HCT116 (cell line): Measurements from ENCODE around the gene NAALADL2.

Source experiments
- ELF1 ChIP-seq: IDR thresholded peaks from 2 replicates; pipeline ENCODE4 v1.6.1; 2012; ENCODE audit warnings: low read depth, borderline replicate concordance
- EZH2 ChIP-seq: fragments of 200-600 bp; sonication (generic); IDR thresholded peaks from 2 replicates; pipeline ENCODE4 v1.6.1; 2017; ENCODE audit warnings: antibody characterized with exemption, mixed run types
- EZH2phosphoT487 ChIP-seq: fragments of 200-600 bp; IDR thresholded peaks from 2 replicates; pipeline ENCODE4 v1.6.1; 2018; ENCODE audit warnings: antibody characterized with exemption, borderline replicate concordance
- JUND ChIP-seq: IDR thresholded peaks from 2 replicates; pipeline ENCODE4 v1.6.1; 2012
- MAX ChIP-seq: IDR thresholded peaks from 2 replicates; pipeline ENCODE4 v1.6.1; 2012
- POLR2A ChIP-seq: IDR thresholded peaks from 2 replicates; pipeline ENCODE4 v1.7.0; 2011; ENCODE audit warnings: borderline replicate concordance; ENCODE audit not compliant: insufficient read depth, insufficient read length; ENCODE audit errors: extremely low read depth
- POLR2AphosphoS5 ChIP-seq: IDR thresholded peaks from 2 replicates; pipeline ENCODE4 v1.6.1; 2011; ENCODE audit warnings: mild to moderate bottlenecking, low read depth, low read length, moderate library complexity
- RAD21 ChIP-seq: IDR thresholded peaks from 2 replicates; pipeline ENCODE4 v1.6.1; 2012; ENCODE audit warnings: low read depth, mild to moderate bottlenecking
- REST ChIP-seq: IDR thresholded peaks from 2 replicates; pipeline ENCODE4 v1.6.1; 2012; ENCODE audit warnings: low read depth
- SP1 ChIP-seq: IDR thresholded peaks from 2 replicates; pipeline ENCODE4 v1.6.1; 2012; ENCODE audit warnings: low read depth
- YY1 ChIP-seq: IDR thresholded peaks from 2 replicates; pipeline ENCODE4 v1.6.1; 2011; ENCODE audit warnings: low read length, low read depth, moderate library complexity, mild to moderate bottlenecking; ENCODE audit not compliant: insufficient replicate concordance; ENCODE audit errors: extremely low read depth
- ZFX ChIP-seq: fragments of 450-650 bp; IDR thresholded peaks from 2 replicates; pipeline ENCODE4 v1.6.1; 2017
- TF ChIP-seq, protein P1 (sequence below), 3 experiments: fragments of 200-600 bp in 1 of 3; sonication (generic) in 1 of 3; IDR thresholded peaks in 2 of 3; conservative IDR thresholded peaks in 1 of 3; 2 replicates each; pipeline ENCODE4 v1.5.1; 2012 to 2017; ENCODE audit warnings: low read depth in 2 of 3, low read length in 2 of 3, antibody characterized with exemption in 1 of 3, borderline replicate concordance in 1 of 3, control low read depth in 1 of 3, mild to moderate bottlenecking in 1 of 3, mixed read lengths in 1 of 3, mixed run types in 1 of 3, moderate library complexity in 1 of 3; ENCODE audit not compliant: insufficient read depth in 1 of 3

DNA sequence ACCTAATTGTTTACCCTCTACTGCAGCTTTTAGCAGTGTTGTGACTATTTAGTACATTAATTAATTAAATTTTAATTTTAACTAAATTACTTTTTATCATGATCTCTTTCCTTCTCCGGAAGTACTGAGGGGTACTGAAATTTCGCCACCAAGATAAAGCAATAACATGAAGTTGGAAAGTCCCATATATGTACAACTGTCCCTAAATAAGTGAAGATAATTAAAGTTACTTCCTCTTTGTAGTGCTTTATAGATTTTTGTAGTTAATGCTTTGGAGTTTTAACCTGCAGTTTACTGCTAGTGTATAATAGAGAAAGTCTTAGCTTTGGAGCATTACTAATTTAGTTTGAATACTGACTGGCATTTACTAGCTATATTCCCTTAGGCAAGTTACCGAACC lies 325.3 kb downstream of the NAALADL2 start:
- TF ChIP-seq EZH2 = no peak
- TF ChIP-seq EZH2phosphoT487 = no peak
- TF ChIP-seq, protein P1, sequence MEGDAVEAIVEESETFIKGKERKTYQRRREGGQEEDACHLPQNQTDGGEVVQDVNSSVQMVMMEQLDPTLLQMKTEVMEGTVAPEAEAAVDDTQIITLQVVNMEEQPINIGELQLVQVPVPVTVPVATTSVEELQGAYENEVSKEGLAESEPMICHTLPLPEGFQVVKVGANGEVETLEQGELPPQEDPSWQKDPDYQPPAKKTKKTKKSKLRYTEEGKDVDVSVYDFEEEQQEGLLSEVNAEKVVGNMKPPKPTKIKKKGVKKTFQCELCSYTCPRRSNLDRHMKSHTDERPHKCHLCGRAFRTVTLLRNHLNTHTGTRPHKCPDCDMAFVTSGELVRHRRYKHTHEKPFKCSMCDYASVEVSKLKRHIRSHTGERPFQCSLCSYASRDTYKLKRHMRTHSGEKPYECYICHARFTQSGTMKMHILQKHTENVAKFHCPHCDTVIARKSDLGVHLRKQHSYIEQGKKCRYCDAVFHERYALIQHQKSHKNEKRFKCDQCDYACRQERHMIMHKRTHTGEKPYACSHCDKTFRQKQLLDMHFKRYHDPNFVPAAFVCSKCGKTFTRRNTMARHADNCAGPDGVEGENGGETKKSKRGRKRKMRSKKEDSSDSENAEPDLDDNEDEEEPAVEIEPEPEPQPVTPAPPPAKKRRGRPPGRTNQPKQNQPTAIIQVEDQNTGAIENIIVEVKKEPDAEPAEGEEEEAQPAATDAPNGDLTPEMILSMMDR (IDR thresholded peaks at IDR 0.05 in 2 of 3, conservative IDR thresholded peaks at IDR 0.05 in 1 of 3; ENCODE audit: borderline replicate concordance in 1 of 3, insufficient read depth in 1 of 3, low read depth in 2 of 3, low read length in 2 of 3) = no peak
- no peak for TF ChIP-seq POLR2A
- TF ChIP-seq SP1 = no peak
- TF ChIP-seq REST = no peak
- TF ChIP-seq POLR2AphosphoS5 = no peak
- TF ChIP-seq YY1 = no peak
- TF ChIP-seq JUND = no peak
- TF ChIP-seq ZFX = no peak
- no peak for TF ChIP-seq MAX
- no peak for TF ChIP-seq ELF1
- TF ChIP-seq RAD21 = no peak
